ENCODE data around the gene IPO8. TPM values are rescaled to one million over a fixed set of nuclear protein-coding genes. Genes with fewer than 3 reads are reported as not detected.

Gene IPO8
- 43.3 and 48.5 TPM in 2 replicates for total RNA-seq

GRCh38 chr12:30695199-30696102, at the start of gene IPO8:
TSS of gene IPO8 (minus strand) at chr12:30695869. CDS start at chr12:30695647, 222 bp downstream.
- intact Hi-C loops (cut with micrococcal nuclease) = loop anchor here (1.0 to 5.0 kb wide), 7 partner anchors 60 to 1593 kb away; partner anchors contain the start of genes DDX11 and ERGIC2

DNA sequence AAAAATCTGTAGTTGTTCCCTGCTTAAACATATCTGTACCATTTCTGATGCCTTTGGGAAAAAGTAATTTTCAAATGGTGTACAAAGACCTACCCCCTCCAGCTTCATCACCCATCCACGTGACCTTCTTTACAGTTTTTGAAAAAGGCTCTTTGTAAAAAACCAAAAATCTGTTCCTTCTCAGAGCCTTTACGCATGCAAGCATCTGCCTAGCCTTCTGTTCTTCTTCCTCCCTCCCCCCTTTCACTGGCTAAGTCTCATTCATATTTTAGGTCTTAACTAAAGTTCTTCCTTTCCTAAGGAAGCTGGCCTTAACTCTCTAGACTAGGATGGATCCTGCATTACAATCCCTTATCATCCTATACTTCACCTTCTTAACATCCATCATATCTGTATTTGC, 48.7 kb upstream of the IPO8 start:
- intact Hi-C loops (cut with micrococcal nuclease) = no loop called here

GRCh38 chr12:30740274-30740673, 44.6 kb upstream of the IPO8 start:
- intact Hi-C loops (cut with micrococcal nuclease) = no loop called here

GRCh38 chr12:30739020-30739419, 43.4 kb upstream of the IPO8 start:
- intact Hi-C loops (cut with micrococcal nuclease) = no loop called here

- intact Hi-C loops (cut with micrococcal nuclease) = no loop called here
Observed at GRCh38 chr12:30732954-30733637, 37.4 kb upstream of the IPO8 start.

DNA sequence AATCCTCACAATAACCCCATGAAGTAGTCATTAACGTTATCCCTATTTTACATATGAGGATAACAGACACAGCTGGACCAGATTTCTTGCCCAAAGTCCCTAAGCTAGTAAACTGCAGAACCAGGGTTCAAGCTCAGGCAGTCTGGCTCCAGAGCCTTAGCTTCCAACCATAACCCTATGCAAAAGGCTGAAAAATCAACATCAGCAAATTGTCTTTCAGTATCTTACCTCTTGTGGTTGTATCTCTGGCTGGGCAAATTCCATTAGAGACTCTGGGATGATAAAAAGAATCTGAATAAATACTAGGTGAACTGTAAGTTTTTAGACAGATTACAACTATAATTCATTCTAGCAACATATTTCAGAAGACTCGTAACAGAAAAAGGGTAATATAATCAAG, 34.3 kb upstream of the IPO8 start:
- intact Hi-C loops (cut with micrococcal nuclease) = no loop called here

DNA sequence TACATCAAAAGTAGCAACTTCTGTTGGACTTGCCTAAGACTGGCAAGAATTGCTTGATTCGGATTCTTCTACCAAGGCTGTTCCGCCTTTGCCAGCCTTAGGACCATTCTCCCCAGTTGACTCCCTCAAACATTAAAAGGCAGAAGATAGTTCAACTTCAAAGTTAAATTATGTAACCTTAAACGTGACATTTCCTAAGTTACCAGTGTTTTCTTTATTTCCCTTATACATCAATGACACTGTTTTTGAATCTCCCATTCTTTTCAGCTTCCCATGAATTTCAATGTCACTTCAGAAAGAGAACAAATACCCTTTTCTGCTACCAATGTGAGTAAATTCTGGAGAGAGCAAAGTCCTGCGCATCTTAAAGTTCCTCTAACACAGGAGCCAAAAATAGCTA, 33.9 kb upstream of the IPO8 start:
- intact Hi-C loops (cut with micrococcal nuclease) = no loop called here

DNA sequence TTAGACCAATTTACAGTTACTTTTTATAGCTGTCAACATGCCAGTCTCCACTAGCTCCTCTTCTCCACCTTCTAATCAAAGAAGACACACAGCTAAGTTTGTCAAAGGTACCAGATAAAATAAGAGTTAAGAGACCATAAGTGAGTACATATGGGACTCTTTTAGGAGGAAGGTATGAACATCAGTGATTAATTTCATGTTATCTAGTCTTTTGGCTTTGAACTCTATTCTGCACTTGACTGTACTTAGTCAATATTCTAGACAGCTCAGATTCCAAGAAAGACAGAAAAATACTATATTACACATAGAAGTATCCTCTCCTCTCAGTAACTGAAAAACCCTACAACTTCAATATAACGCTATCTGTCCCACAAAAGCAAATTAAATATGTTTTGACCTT, 31.0 kb upstream of the IPO8 start:
- intact Hi-C loops (cut with micrococcal nuclease) = no loop called here

DNA sequence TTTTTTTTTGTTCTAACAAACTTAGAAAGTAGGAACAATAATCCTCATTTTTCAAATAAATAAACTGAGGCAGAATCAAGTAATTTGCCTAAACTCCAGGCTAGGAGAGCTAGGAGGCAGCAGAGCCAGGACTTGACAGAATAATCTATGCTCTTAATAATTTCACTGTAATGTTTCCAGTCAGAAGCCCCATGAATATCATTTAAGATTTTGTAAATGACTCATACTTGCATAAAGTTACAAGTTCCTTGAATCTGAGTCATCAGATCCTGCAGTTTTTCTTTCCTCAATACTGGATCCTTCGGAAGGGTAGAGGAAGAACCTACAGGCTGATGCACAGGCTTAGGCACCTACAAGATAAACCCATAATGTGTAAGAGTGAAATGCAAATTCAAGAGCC, 30.1 kb upstream of the IPO8 start:
- intact Hi-C loops (cut with micrococcal nuclease) = no loop called here

DNA sequence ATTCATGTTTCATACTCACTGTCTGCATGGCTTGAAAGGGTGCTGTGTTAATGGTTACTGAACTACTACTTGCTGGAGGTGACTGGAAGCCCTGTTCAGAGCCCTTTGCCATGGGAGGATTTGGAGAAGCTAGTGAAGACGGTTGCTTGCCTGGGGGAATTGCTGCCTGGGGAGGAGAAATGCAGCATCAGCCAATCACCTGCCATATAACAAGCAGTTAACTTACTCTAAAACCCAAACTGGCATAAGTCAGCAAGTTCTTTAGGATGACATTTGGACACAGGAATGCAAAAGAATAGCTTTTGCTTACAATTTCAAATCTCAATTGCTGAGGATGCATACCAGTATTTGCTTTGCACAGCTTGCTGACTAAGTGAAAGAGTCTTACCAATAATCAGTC, 23.4 kb upstream of the IPO8 start:
- intact Hi-C loops (cut with micrococcal nuclease) = no loop called here

DNA sequence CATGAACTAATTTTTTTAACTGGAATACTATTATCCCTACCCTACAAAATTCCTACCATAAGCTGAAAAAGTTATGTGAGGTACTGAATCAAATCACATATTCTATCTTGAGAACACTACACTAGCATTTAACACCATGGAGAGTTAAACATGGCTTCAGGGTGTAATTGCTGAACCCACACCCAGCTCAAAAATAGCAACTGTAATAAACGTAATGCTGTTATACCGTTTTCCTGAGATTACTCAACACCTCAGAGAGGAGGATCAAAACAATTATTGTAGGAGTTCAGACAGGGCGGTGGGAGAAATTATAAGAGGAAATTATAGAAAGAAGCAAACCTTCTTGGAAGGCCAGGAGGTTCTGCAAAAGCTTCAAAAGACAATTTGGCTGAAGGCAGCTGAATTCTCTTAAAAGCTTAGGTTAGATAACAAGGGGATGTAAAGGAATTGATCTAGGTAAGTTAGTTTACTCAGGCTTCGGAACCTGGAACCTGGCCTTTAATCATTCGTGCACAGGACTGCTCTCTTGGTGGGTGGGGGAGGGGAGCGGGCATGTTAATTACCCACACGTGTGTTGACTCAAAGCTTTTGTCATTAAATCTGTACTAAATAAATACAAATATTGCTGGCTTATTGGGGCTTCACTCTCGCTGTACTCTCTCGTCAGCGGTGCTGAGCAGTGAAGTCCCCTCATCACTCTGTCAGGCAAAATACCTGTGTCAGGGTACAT, 12.1 kb upstream of the IPO8 start:
- intact Hi-C loops (cut with micrococcal nuclease) = no loop called here

- intact Hi-C loops (cut with micrococcal nuclease) = no loop called here
Observed at GRCh38 chr12:30706476-30706875, 10.8 kb upstream of the IPO8 start.

GRCh38 chr12:30701056-30701455, 5.4 kb upstream of the IPO8 start:
- intact Hi-C loops (cut with micrococcal nuclease) = no loop called here

DNA sequence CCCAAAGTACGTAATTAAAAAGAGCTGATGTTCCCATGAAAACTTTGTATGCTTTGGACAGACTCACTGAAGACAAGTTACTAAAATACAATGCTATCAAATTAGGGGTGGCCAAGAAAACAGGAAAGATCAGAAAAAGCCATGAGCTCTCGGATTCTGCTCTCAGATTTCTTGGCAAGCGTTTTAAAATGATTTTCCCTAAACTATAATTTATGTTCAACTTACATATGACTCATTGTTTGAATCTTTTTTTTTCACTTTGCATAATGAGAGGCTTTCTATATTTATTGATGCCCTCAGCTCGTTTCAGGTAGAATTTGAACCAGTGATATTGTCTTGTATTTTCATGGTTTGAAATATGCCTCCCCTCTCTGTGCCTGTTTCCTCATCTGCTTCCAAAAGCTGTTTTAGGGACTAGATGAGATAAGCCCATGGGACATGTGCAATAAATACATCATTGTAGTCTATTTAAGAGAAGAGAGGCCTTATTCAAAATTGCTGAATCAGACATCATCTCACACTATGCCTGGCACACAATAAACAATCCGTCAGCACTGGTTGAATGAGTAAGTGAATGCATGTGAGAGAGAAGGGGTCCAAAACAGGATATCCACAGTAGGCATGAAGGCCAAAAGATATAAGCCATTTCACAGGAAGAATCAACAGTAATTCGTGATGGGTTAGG, 4.7 kb upstream of the IPO8 start:
- intact Hi-C loops (cut with micrococcal nuclease) = no loop called here

DNA sequence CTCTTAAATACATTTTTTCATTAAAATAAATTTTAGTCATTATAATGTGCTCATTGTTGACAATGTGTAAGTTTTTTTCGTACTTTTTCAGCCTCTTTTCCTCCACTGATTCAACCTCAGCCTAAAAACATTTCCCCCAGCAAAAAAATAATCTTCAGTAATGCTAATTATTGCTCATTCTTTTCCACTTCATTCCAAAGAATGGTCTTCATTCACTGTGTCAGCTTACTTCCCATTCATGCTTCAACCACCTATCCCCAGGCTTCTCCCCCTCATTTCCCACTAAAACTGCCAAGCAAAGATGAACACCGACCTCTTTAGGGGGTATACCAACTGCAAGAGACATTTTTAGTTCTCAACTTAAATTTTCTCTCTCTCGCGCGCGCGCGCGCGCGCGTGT, 2.7 kb upstream of the IPO8 start:
- intact Hi-C loops (cut with micrococcal nuclease) = loop anchor here (5.0 kb wide), 1 partner anchor 1596 kb away; no protein-coding TSS in a partner anchor

- intact Hi-C loops (cut with micrococcal nuclease) = loop anchor here (1.0 to 5.0 kb wide), 2 partner anchors 1316 to 1595 kb away; partner anchors contain the start of gene ERGIC2
Observed at GRCh38 chr12:30696943-30697342, 1.3 kb upstream of the IPO8 start.

DNA sequence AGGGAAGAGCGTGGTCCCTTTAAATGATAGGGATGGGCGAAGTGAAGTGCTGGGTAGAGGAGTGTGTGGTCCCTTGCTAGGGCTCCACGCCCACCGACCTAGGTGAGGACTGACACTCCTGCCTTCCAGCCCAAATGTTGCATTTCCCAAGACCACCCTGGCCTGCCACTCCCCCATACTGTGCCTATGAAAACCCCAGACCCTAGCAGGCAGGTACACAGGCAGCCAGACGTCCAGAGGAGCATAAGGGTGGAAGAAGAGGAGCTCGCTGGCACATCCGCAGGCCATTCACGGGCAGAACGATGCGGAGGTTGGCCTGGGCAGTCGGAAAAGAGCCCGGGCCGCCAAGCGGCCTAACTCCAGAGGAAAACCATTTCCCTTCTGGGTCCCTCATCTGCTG, 817 bp upstream of the IPO8 start:
- intact Hi-C loops (cut with micrococcal nuclease) = loop anchor here (1.0 to 5.0 kb wide), 2 partner anchors 1315 to 1594 kb away; partner anchors contain the start of gene ERGIC2

- intact Hi-C loops (cut with micrococcal nuclease) = loop anchor here (1.0 to 5.0 kb wide), 2 partner anchors 1315 to 1594 kb away; partner anchors contain the start of gene ERGIC2
Observed at GRCh38 chr12:30696103-30696408, 387 bp upstream of the IPO8 start.

GRCh38 chr12:30694412-30695198, 1.1 kb downstream of the IPO8 start:
- intact Hi-C loops (cut with micrococcal nuclease) = loop anchor here (1.0 to 5.0 kb wide), 7 partner anchors 61 to 1983 kb away; partner anchors contain the start of genes DDX11 and DNM1L

DNA sequence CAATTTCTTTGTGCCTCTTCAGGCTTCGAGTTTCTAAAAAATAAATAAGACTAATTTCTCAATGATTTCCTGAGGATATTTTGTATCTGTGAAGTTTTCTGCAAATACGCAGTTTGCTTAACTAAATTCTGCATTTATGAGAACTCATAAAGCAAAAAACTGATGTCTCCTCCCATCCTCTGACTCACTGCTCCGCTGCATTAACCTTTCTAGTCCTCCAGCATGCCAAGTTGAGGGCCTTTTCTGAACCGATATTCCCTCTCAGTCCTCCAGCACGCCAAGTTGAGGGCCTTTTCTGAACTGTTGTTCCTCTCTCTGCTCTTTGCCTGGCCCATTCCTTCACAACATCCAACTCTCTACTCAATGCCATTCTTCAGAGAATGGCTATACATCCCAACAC, 3.2 kb downstream of the IPO8 start:
- intact Hi-C loops (cut with micrococcal nuclease) = loop anchor here (5.0 kb wide), 1 partner anchor 1985 kb away; the partner anchor contains the start of gene DNM1L

Data from T-helper 1 cell treated with Interleukin-12 subunit alpha and Interleukin-12 subunit beta and Interleukin-4 antibody, amounts not matched to agents 30 ng/mL and 1 ng/mL, for 36 hours (primary cell).